ENCODE measurements around the gene TENM4. TPM values are rescaled to one million over a fixed set of nuclear protein-coding genes. Genes with fewer than 3 reads are reported as not detected.

Gene TENM4
- total RNA-seq, 1 experiment from 2014 or later: 25.0 TPM

- TF ChIP-seq CREB1 (CRISPR knock-in tag; IDR thresholded peaks at IDR 0.05): no peak
- TF ChIP-seq RORB (CRISPR knock-in tag; IDR thresholded peaks at IDR 0.05): no peak
- TF ChIP-seq IRF2 (CRISPR knock-in tag; IDR thresholded peaks at IDR 0.05; ENCODE audit: borderline replicate concordance, low read depth): no peak
- TF ChIP-seq ESRRA (CRISPR knock-in tag; IDR thresholded peaks at IDR 0.05; ENCODE audit: borderline replicate concordance): no peak
- TF ChIP-seq NR3C1 (CRISPR knock-in tag; conservative IDR thresholded peaks at IDR 0.05; ENCODE audit: low read depth): no peak
- no peak for TF ChIP-seq TEAD4 (CRISPR knock-in tag; IDR thresholded peaks at IDR 0.05)
- no peak for TF ChIP-seq EMX1 (CRISPR knock-in tag; IDR thresholded peaks at IDR 0.05)
- TF ChIP-seq PRRX2 (CRISPR knock-in tag; IDR thresholded peaks at IDR 0.05): no peak
- no peak for TF ChIP-seq E2F1 (CRISPR knock-in tag; IDR thresholded peaks at IDR 0.05)
- TF ChIP-seq CREM (CRISPR knock-in tag; IDR thresholded peaks at IDR 0.05): no peak
- ATAC-seq (no peak), DNase-seq (ENCODE audit: low spot score) (no peak)
- Mint-ChIP-seq H3K36me3 (no peaks in the 10 kb centered on the region), H3K4me1 (no peaks in the 10 kb centered on the region), H3K9me3 (no peaks in the 10 kb centered on the region), H3K4me3 (no peak overlapping the region), H3K27ac (no peak overlapping the region), H3K27me3 (ENCODE audit: low read depth) (no peaks in the 10 kb centered on the region)
- POLR2A ChIA-PET: no interaction called here
- CTCF ChIA-PET: no interaction called here
Observed at GRCh38 chr11:78770931-78771330, 669.9 kb downstream of the TENM4 start.

- no peak for TF ChIP-seq ZBTB21 (CRISPR knock-in tag; IDR thresholded peaks at IDR 0.05; ENCODE audit: borderline replicate concordance)
- TF ChIP-seq FOXP4 (CRISPR knock-in tag; IDR thresholded peaks at IDR 0.05): no peak
- no peak for TF ChIP-seq E2F1 (CRISPR knock-in tag; IDR thresholded peaks at IDR 0.05)
- no peak for TF ChIP-seq ERG (CRISPR knock-in tag; IDR thresholded peaks at IDR 0.05)
- no peaks in the 10 kb centered on the region for H3K9me3 Mint-ChIP-seq
- ATAC-seq: no peak
- H3K4me3 Mint-ChIP-seq: no peak overlapping the region
- DNase-seq (ENCODE audit: low spot score): no peak
- H3K27me3 Mint-ChIP-seq (ENCODE audit: low read depth): no peaks in the 10 kb centered on the region
- H3K27ac Mint-ChIP-seq: no peak overlapping the region
- H3K36me3 Mint-ChIP-seq: no peaks in the 10 kb centered on the region
- POLR2A ChIA-PET: no interaction called here
- no peaks in the 10 kb centered on the region for H3K4me1 Mint-ChIP-seq
- CTCF ChIA-PET: interaction anchor here (1.2 kb wide), 1 partner anchor 29 kb away, joined by 3 read pairs; no protein-coding TSS in a partner anchor
Observed at GRCh38 chr11:78768971-78769370, 671.9 kb downstream of the TENM4 start.

GRCh38 chr11:78768345-78768744 is 672.5 kb downstream of the TENM4 start:
- Mint-ChIP-seq H3K27ac (no peak overlapping the region), H3K36me3 (no peaks in the 10 kb centered on the region), H3K27me3 (ENCODE audit: low read depth) (no peaks in the 10 kb centered on the region), H3K4me3 (no peak overlapping the region), H3K9me3 (no peaks in the 10 kb centered on the region), H3K4me1 (no peaks in the 10 kb centered on the region)
- no peak for ATAC-seq
- ChIA-PET POLR2A (no interaction called here), CTCF (interaction anchor here (1.2 kb wide), 1 partner anchor 30 kb away, joined by 3 read pairs; no protein-coding TSS in a partner anchor)
- DNase-seq (ENCODE audit: low spot score): no peak
- TF ChIP-seq IRF1 (CRISPR knock-in tag; IDR thresholded peaks at IDR 0.05): no peak
- TF ChIP-seq ZBTB21 (CRISPR knock-in tag; IDR thresholded peaks at IDR 0.05; ENCODE audit: borderline replicate concordance): no peak
- no peak for TF ChIP-seq NFATC4 (CRISPR knock-in tag; IDR thresholded peaks at IDR 0.05)
- TF ChIP-seq CDX4 (CRISPR knock-in tag; IDR thresholded peaks at IDR 0.05; ENCODE audit: borderline replicate concordance): no peak
- TF ChIP-seq ESRRA (CRISPR knock-in tag; IDR thresholded peaks at IDR 0.05; ENCODE audit: borderline replicate concordance): no peak
- no peak for TF ChIP-seq MLX (CRISPR knock-in tag; IDR thresholded peaks at IDR 0.05)

Measured in WTC11 (cell line).